Thyroid gland (tissue), 4 donors: ENCODE data around the gene ZXDC.

Source experiments
- CTCF ChIP-seq, 6 experiments: fragments of 200-600 bp in 3 of 6; fragments of 450-650 bp in 3 of 6; sonication (generic) in 3 of 6; IDR thresholded peaks; one replicate each; pipeline ENCODE4 v1.5.1; 2016 to 2019; ENCODE audit warnings: antibody characterized with exemption in 6 of 6, mild to moderate bottlenecking in 2 of 6, inconsistent platforms in 1 of 6, moderate library complexity in 1 of 6
- POLR2A ChIP-seq, 2 donors: fragments of 450-650 bp; IDR thresholded peaks; one replicate each; pipeline ENCODE4 v1.6.1; 2017; ENCODE audit warnings: antibody characterized with exemption in 2 of 2, mild to moderate bottlenecking in 2 of 2, moderate library complexity in 1 of 2

GRCh38 chr3:126484662-126485061 is 9.0 kb upstream of the ZXDC start:
- no peak for TF ChIP-seq CTCF (IDR thresholded peaks at IDR 0.05)
- no peak for TF ChIP-seq POLR2A (IDR thresholded peaks at IDR 0.05)
